ENCODE data around the gene LCOR. TPM values are rescaled to one million over a fixed set of nuclear protein-coding genes. Genes with fewer than 3 reads are reported as not detected.

LCOR gene
- polyA plus RNA-seq, 1 donor from 2014 or later, result 19.8 TPM

DNA sequence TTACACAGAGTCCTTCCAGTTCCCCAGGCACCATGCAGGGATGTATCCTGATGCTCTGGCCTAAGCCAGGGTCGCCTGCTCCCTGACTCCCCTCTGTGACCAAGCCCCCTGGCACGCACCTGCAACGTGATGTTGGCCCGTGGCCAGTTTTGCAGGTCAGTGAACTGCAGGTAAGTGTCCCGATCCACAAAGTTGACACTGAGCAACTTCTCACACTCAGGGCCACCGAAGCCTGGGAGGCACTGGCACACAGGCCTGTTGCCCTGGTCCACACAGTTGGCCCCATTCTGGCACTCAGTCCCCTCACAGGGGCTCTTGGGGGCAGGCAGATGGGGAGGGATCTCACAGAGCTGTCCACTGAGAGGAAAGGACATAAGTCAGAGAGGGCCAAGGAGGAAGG, 174.3 kb downstream of the LCOR start:
- Mint-ChIP-seq H3K4me1 (no peaks in the 10 kb centered on the region), H3K36me3 (peaks cover 4% of the 10 kb centered on the region), H3K27ac (no peak overlapping the region), H3K27me3 (no peaks in the 10 kb centered on the region), H3K9me3 (peaks cover 6 to 25% (median 17%) of the 10 kb centered on the region in 3 donors), H3K4me3 (no peak overlapping the region)

DNA sequence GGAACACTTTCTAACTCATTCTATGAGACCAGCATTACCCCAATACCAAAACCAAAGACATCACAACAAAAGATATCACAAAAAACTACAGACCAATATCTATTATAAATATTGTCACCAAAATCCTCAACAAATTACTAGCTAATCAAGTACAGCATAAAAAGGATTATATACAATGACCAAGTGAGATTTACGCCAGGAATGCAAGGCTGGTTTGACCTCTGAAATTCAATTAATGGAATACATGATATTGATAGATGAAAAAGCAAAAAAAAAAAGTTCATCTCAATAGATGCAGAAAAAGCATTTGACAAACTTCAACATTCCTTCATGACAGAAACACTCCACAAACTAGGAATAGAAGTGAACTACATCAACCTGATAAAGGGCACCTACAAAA, 175.3 kb downstream of the LCOR start:
- H3K27ac Mint-ChIP-seq, result no peak overlapping the region
- H3K27me3 Mint-ChIP-seq, result no peaks in the 10 kb centered on the region
- H3K4me1 Mint-ChIP-seq, result no peaks in the 10 kb centered on the region
- H3K36me3 Mint-ChIP-seq, result peaks cover 4% of the 10 kb centered on the region
- H3K9me3 Mint-ChIP-seq, result peaks cover 6 to 25% (median 17%) of the 10 kb centered on the region in 3 donors
- H3K4me3 Mint-ChIP-seq, result peak overlapping the region in 1 of 4 donors; percentile 11

DNA sequence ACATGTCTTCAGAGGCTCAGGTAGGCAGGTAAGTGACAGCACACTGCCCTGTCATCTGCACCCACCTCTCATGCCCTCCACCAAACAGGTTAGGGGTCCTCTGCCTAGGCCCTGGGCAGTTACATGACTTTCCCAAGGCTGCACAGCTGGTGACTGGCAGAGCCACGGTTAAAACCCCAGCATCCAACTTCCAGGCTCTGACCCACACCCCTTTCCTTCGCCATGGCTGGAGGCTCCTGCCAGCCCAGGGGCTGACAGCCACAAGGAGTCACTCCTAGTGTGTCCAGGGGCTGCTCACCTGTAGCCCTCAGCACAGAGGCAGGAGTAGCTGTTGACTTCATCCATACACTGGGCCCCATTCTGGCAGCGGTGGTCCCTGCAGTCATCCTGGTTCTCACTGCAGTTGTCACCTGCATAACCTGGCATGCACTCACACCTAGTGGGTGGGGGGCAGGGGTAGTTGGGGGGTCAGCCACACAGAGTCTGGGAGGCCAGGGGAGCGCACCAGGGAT, 178.7 kb downstream of the LCOR start:
- peaks cover 4 to 22% (median 16%) of the 10 kb centered on the region in 3 donors for H3K9me3 Mint-ChIP-seq
- H3K36me3 Mint-ChIP-seq, result peaks cover 4% of the 10 kb centered on the region
- no peak overlapping the region for H3K27ac Mint-ChIP-seq
- no peak overlapping the region for H3K4me3 Mint-ChIP-seq
- H3K4me1 Mint-ChIP-seq, result peaks cover 0 to 8% (median 0%) of the 10 kb centered on the region in 3 donors
- peaks cover 4% of the 10 kb centered on the region for H3K27me3 Mint-ChIP-seq

DNA sequence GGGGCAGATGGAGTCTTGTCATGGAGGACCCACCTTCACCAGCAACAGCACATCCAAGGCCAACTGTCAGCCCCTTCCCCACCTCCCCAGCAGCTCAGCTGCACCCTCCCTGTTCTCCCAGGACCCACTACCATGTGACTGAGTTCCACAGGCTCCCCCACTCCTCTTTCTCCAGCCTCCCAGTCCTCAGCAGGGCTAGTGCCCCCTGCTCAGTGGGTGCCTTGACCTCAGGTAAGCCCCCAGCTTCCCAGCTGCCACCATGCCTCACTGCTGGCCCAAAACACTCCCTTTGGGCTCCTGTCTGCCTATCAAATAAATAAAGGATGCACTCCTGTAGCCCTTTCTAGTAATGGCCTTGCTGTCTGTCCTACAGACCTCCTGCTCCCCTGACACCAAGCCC, 179.3 kb downstream of the LCOR start:
- peak overlapping the region in 1 of 3 donors; percentile 57 for H3K27ac Mint-ChIP-seq

DNA sequence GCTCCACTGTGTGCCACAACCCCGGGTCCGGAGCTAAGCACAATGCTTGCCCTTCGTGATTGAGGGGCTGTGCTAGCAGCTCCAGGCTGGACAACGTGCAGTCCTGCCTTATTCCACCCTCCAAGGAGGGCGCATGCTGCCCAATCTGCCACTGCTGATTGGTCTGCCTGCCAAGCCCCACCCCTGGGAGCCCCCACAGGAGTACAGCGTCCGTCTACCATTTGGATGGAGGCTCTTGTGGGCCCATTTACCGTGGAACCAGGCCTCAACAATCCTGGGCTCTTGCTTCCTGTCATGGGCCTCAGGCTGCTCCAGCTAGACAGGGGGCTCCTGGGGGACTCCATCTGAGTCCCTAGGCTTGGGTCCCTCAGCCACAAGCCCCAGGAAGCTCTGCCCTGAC, 180.4 kb downstream of the LCOR start:
- peaks cover 3 to 19% (median 8%) of the 10 kb centered on the region in 3 donors for H3K4me1 Mint-ChIP-seq
- no peak overlapping the region for H3K27ac Mint-ChIP-seq
- H3K27me3 Mint-ChIP-seq, result peaks cover 4% of the 10 kb centered on the region
- H3K9me3 Mint-ChIP-seq, result peaks cover 2 to 7% (median 4%) of the 10 kb centered on the region in 3 donors
- peaks cover 4% of the 10 kb centered on the region for H3K36me3 Mint-ChIP-seq
- no peak overlapping the region for H3K4me3 Mint-ChIP-seq

More for the DNA sequence above, 179.3 kb downstream of the LCOR start:
- Mint-ChIP-seq H3K4me3 (no peak overlapping the region), H3K4me1 (peaks cover 0 to 8% (median 0%) of the 10 kb centered on the region in 3 donors), H3K36me3 (peaks cover 4% of the 10 kb centered on the region), H3K9me3 (peaks cover 4 to 16% (median 15%) of the 10 kb centered on the region in 3 donors), H3K27me3 (peaks cover 4% of the 10 kb centered on the region)

DNA sequence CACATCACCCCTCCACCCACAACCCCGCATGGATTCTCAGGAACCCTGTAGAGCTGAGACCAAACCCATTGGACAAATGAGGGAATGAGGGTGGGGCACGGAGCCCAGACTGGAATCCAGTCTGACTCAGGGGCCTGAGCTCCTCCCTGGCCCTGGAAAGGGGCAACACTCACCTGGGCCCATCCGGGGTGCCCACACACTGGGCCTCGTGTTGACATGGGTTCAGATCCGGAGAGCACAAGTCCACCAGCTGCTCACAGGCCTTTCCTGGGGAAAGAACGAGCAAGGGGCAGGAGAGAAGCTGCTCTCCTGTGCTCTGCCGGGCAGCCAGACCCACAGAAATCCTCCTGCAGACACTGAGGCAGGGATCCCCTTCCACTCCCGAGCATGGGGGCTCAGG, 181.5 kb downstream of the LCOR start:
- H3K9me3 Mint-ChIP-seq, result peaks cover 0 to 2% (median 1%) of the 10 kb centered on the region in 3 donors
- H3K27ac Mint-ChIP-seq, result no peak overlapping the region
- H3K27me3 Mint-ChIP-seq, result peaks cover 4% of the 10 kb centered on the region
- H3K4me3 Mint-ChIP-seq, result no peak overlapping the region
- H3K4me1 Mint-ChIP-seq, result peaks cover 3 to 19% (median 8%) of the 10 kb centered on the region in 3 donors
- peaks cover 4% of the 10 kb centered on the region for H3K36me3 Mint-ChIP-seq

DNA sequence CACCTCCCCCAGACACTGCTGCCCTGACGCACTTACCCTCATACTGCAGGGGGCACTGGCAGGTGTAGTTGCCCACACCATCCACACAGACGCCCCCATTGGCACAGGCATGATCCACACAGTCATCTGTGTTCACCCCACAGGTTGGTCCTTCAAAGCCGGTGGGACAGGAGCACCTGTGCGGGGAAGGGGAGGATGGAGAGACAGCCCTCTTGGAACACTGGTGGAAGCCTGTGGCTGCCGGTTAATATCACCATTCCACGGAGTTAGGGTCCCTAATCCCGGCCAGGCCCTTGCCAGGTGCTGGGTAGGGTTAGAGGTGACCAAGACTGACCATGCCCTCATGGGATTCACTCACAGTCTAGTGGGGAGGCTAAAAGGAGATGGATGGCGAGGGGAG, 181.9 kb downstream of the LCOR start:
- no peak overlapping the region for H3K27ac Mint-ChIP-seq
- H3K27me3 Mint-ChIP-seq, result peaks cover 4% of the 10 kb centered on the region
- H3K4me3 Mint-ChIP-seq, result no peak overlapping the region
- H3K36me3 Mint-ChIP-seq, result peaks cover 4% of the 10 kb centered on the region
- H3K4me1 Mint-ChIP-seq, result peaks cover 3 to 19% (median 8%) of the 10 kb centered on the region in 3 donors
- H3K9me3 Mint-ChIP-seq, result peaks cover 0 to 2% (median 1%) of the 10 kb centered on the region in 3 donors

DNA sequence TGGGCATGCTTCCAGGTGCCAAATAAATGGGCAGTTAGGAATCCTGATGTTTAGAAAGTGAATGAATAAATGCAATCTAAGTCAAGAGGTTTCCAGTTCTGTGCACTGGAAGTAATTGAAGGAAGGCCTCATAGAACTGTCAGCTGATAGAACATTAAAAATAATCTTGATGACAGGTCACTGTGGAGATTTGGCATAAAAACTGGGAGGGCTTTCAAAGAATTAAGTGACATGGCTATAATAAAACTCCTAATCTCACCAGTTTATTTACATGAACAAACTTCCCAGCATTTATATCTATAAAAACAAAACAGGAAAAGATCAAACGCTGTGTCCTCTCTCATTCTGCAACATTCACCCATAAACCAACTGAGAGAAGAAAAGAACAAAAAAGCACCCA, 183.1 kb downstream of the LCOR start:
- H3K27ac Mint-ChIP-seq, result no peak overlapping the region
- H3K27me3 Mint-ChIP-seq, result peaks cover 4% of the 10 kb centered on the region

DNA sequence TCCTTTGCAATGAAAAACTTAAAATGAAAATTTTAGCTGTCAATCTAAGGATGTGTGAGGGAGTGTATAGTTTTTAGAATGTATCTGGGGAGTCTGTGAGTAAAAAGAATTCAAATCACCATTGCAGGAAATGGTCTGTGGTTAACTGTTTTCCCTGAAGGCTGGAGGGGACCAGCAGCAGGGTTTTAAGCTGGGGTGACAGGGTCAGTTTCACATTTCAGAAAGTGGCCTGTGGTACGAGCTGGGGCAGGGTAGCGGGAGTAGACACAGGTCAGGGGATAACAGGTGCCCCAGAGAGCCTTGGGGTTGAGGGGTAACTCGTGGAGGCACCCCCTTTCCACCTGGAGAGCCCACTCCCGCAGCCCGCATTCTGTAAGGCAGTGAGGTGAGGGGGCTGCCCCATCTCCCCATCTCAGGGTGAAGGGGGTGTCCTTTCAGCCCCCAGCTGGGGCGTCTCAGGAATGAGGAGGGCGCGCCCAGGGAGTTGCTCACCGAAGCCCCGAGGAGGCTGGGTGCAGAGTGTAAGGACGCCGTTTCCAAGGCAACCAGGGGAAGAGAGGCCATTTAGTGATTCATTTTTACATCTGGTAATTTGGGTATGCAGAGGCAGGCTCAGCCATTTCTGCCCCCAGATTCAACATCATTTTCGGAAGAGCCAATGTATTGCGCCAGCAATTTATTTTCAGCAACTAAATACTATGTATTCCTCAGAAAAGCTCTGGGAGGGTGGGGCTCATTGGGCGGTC, 184.8 kb downstream of the LCOR start:
- no peak overlapping the region for H3K27ac Mint-ChIP-seq
- peaks cover 4% of the 10 kb centered on the region for H3K27me3 Mint-ChIP-seq
- H3K36me3 Mint-ChIP-seq, result no peaks in the 10 kb centered on the region
- H3K4me1 Mint-ChIP-seq, result peaks cover 7 to 22% (median 12%) of the 10 kb centered on the region in 3 donors
- no peaks in the 10 kb centered on the region for H3K9me3 Mint-ChIP-seq
- peak overlapping the region in 2 of 4 donors; percentile 45 to 71 for H3K4me3 Mint-ChIP-seq

More for the DNA sequence above, 183.1 kb downstream of the LCOR start:
- peaks cover 3 to 19% (median 8%) of the 10 kb centered on the region in 3 donors for H3K4me1 Mint-ChIP-seq
- no peaks in the 10 kb centered on the region for H3K36me3 Mint-ChIP-seq
- no peaks in the 10 kb centered on the region for H3K9me3 Mint-ChIP-seq
- no peak overlapping the region for H3K4me3 Mint-ChIP-seq

DNA sequence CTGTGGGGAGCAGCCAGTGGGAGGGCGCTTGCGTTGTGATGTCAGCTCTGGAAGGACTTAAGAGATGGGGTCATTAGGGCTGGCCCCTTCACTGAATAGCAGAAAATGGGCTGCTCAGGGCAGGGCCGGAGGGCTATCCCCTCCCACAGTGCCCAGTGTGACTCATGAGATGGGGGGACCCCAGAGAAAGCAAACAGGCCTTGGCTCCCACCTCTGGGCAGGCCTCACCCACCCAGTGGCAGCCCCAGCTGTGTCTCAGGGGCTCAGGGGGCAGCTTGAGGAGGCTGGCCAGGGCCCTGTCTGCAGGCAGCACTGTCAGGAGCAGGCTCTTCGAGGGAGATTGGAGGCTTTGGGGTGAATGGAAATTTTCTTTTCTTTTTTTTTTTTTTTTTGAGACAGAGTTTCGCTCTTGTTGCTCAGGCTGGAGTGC, 185.4 kb downstream of the LCOR start:
- H3K27me3 Mint-ChIP-seq, result peaks cover 4% of the 10 kb centered on the region
- H3K27ac Mint-ChIP-seq, result no peak overlapping the region
- H3K4me3 Mint-ChIP-seq, result no peak overlapping the region
- H3K9me3 Mint-ChIP-seq, result no peaks in the 10 kb centered on the region
- H3K36me3 Mint-ChIP-seq, result no peaks in the 10 kb centered on the region
- H3K4me1 Mint-ChIP-seq, result peaks cover 7 to 22% (median 15%) of the 10 kb centered on the region in 3 donors

DNA sequence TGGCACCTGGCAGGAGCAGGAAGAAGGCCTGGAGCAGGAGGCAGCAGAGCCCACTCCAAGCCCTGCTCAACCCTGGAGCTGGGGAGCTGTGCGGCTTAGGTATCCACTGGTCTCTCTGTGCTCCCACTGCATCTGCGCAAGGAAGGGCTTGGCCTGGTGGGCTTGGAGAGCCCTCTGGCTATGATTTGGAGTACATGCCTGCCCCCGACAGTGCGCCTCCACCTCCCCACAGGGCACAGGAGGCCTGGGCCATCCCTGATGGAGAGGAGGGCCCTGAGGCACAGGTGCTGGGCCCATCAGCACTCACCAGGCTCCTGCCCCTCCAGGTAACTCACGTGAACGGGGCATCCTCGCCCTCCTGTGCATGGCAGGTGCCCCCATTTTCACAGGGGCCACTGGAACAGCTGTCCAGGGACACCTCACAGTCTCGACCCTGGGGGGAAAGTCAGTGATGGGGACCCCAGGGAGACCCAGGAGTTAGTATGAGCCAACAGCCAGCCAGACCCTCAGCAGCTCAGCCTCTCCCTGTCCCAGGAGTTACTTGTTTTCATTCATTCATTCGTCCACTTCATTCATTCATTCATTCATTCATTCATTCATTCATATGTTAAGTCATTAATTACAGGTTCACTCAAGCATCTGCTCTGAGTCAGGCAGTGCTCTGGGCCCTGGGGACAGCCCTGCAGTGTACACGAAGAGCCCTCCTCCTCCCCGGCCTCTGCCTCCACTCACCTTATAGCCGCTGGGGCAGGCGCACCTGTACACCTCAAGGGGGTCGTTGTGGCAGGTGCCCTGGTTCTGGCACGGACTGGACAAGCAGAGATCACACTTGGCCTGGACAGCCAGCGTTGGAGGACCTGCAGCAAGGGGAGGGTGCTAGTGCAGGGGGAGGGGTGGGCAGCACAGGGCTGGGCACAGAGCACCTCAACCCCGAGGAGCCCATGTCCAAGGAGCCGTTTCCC, 186.4 kb downstream of the LCOR start:
- H3K36me3 Mint-ChIP-seq, result no peaks in the 10 kb centered on the region
- H3K4me1 Mint-ChIP-seq, result peaks cover 7 to 22% (median 15%) of the 10 kb centered on the region in 3 donors
- H3K27ac Mint-ChIP-seq, result peak overlapping the region in 1 of 3 donors; percentile 59
- H3K27me3 Mint-ChIP-seq, result peaks cover 4% of the 10 kb centered on the region
- H3K9me3 Mint-ChIP-seq, result no peaks in the 10 kb centered on the region
- H3K4me3 Mint-ChIP-seq, result peak overlapping the region in 1 of 4 donors; percentile 76

DNA sequence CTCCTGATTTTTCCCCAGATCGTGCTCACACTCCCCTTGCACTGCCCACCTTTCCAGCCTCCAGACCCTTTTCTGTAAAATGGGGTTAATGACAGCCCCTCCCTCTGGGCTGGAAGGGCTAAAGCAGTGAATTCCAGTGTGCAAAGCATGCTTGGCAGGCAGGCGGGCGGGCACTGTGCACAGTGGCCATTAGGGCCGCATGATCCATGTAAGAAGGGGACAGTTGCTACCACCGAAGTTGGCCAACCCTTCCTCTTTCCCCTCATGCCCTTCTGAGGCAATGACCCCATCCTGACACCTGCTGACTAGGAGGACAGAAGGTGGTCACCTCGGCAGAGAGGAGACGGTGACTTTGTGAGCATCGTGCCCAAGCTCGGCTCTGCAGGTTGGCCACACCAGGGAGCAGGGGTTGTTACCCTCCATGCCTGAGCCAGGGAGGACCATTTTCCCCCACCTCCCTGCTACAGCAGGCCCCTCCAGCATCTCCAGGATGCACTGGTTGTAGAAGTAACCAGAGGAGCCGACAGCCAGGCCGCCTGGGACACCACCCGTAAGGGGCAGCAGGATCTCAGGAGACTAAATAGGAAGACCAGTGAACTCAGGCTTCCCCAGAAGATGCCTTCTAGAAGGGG, 187.2 kb downstream of the LCOR start:
- Mint-ChIP-seq H3K27ac (no peak overlapping the region), H3K36me3 (no peaks in the 10 kb centered on the region), H3K9me3 (no peaks in the 10 kb centered on the region), H3K4me3 (no peak overlapping the region), H3K4me1 (peaks cover 7 to 27% (median 19%) of the 10 kb centered on the region in 3 donors), H3K27me3 (peaks cover 4% of the 10 kb centered on the region)

DNA sequence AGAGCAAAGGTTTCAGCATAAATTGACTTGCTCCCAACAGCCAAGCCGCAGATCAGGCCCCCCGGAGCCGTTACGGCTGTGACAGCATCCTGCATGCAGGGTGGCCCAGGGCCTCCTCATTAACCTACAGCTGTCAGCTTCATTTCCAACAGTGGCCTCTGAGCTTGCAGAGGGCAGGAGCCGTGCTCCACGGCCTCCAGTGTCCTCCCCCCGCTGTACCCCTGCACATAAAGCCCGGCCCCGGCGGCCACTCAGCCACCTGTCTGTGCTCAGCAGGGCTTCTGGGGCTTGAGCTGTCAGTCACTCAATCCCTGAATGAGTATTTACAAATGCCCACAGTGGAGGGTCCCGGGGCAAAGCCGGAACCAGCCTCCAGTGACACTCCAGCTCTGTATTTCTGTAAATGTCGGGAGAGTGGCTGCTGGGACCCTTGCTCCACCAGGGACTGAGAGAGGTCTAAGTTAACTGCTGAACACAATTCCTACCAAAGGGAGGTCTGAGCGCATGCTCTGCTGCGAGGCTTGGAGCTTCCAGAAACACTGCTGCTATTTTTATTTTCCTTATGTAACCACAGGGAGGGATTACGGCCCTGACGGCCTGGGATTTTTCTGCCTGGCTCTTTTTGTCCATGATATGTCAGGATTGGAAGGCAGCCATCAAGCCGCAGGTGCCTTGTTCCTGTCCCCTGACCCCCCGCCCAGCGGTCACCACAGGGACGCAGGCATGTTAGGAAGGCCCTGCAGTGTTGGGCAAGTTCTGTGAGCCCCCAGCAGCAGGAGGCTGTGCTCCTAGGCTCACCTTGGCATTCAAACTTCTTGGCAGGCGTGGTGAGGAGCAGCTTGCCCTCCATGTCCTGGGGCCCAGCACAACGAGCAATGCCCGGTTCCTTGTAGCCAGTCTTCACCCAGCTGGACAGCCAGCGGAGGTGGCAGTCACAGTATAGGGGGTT, 188.6 kb downstream of the LCOR start:
- H3K36me3 Mint-ChIP-seq, result no peaks in the 10 kb centered on the region
- H3K27me3 Mint-ChIP-seq, result no peaks in the 10 kb centered on the region
- peaks cover 7 to 21% (median 19%) of the 10 kb centered on the region in 3 donors for H3K4me1 Mint-ChIP-seq
- no peaks in the 10 kb centered on the region for H3K9me3 Mint-ChIP-seq
- H3K27ac Mint-ChIP-seq, result no peak overlapping the region
- no peak overlapping the region for H3K4me3 Mint-ChIP-seq

All from IgD-negative memory B cell (primary cell).